Breast epithelium (tissue), 3 donors: ENCODE data around the gene TMED6.

Experiments used
- POLR2A ChIP-seq: fragments of 450-650 bp; IDR thresholded peaks from one replicate; pipeline ENCODE4 v1.6.1; 2016; ENCODE audit warnings: antibody characterized with exemption, mild to moderate bottlenecking, moderate library complexity
- POLR2AphosphoS5 ChIP-seq, 3 donors: sonication (generic); formaldehyde crosslinking; IDR thresholded peaks; one replicate each; pipeline ENCODE4 v1.6.1; 2017; ENCODE audit warnings: antibody characterized with exemption in 3 of 3
- TF ChIP-seq, protein P1 (sequence below), 3 donors: fragments of 450-650 bp; IDR thresholded peaks; one replicate each; pipeline ENCODE4 v1.5.1; 2016 to 2017; ENCODE audit warnings: antibody characterized with exemption in 3 of 3, mild to moderate bottlenecking in 3 of 3, moderate library complexity in 3 of 3

GRCh38 chr16:69325784-69326171, 25.8 kb downstream of the TMED6 start:
- TF ChIP-seq, protein P1, sequence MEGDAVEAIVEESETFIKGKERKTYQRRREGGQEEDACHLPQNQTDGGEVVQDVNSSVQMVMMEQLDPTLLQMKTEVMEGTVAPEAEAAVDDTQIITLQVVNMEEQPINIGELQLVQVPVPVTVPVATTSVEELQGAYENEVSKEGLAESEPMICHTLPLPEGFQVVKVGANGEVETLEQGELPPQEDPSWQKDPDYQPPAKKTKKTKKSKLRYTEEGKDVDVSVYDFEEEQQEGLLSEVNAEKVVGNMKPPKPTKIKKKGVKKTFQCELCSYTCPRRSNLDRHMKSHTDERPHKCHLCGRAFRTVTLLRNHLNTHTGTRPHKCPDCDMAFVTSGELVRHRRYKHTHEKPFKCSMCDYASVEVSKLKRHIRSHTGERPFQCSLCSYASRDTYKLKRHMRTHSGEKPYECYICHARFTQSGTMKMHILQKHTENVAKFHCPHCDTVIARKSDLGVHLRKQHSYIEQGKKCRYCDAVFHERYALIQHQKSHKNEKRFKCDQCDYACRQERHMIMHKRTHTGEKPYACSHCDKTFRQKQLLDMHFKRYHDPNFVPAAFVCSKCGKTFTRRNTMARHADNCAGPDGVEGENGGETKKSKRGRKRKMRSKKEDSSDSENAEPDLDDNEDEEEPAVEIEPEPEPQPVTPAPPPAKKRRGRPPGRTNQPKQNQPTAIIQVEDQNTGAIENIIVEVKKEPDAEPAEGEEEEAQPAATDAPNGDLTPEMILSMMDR (IDR thresholded peaks at IDR 0.05): no peak
- TF ChIP-seq POLR2AphosphoS5 (IDR thresholded peaks at IDR 0.05) (no peak), POLR2A (no peak)
